ENCODE results near the gene KYNU.

DNA sequence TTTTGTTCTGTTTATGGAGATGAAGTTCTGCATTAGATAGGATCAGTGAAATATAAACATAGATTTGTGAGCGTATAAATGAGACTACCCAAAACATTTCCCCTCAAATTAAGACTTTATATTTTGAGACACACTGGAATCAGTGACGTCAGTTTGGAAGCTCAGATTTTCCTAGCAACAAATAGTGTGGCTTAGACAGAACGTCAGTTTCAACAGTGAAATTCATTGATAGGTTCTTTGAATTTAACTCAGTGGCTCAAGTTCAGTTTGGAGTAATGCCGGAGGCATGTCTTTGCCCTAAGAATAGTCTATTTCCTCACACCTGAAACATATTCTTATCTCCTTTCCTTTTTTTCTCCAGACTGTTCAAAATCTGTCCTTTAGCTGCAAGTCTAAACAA lies 138.2 kb downstream of the KYNU start:
- TF ChIP-seq ARNTL (CRISPR knock-in tag; IDR thresholded peaks at IDR 0.05; ENCODE audit: borderline replicate concordance, low read depth): no peak
- no peak for TF ChIP-seq PATZ1 (CRISPR knock-in tag; IDR thresholded peaks at IDR 0.05; ENCODE audit: borderline replicate concordance)
- TF ChIP-seq, protein P1, sequence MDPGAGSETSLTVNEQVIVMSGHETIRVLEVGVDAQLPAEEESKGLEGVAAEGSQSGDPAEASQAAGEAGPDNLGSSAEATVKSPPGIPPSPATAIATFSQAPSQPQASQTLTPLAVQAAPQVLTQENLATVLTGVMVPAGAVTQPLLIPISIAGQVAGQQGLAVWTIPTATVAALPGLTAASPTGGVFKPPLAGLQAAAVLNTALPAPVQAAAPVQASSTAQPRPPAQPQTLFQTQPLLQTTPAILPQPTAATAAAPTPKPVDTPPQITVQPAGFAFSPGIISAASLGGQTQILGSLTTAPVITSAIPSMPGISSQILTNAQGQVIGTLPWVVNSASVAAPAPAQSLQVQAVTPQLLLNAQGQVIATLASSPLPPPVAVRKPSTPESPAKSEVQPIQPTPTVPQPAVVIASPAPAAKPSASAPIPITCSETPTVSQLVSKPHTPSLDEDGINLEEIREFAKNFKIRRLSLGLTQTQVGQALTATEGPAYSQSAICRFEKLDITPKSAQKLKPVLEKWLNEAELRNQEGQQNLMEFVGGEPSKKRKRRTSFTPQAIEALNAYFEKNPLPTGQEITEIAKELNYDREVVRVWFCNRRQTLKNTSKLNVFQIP (CRISPR knock-in tag; IDR thresholded peaks at IDR 0.05; ENCODE audit: borderline replicate concordance, low read depth): no peak
- TF ChIP-seq ZNF565 (CRISPR knock-in tag; conservative IDR thresholded peaks at IDR 0.05; ENCODE audit: low read depth): no peak
- no peak for TF ChIP-seq ZNF8 (CRISPR knock-in tag; IDR thresholded peaks at IDR 0.05)
- no peak for TF ChIP-seq CREB5 (CRISPR knock-in tag; IDR thresholded peaks at IDR 0.05; ENCODE audit: low read depth)
- TF ChIP-seq ZFP3 (CRISPR knock-in tag; IDR thresholded peaks at IDR 0.05): no peak
